ENCODE measurements around the gene CFAP57.

CFAP57 gene

DNA sequence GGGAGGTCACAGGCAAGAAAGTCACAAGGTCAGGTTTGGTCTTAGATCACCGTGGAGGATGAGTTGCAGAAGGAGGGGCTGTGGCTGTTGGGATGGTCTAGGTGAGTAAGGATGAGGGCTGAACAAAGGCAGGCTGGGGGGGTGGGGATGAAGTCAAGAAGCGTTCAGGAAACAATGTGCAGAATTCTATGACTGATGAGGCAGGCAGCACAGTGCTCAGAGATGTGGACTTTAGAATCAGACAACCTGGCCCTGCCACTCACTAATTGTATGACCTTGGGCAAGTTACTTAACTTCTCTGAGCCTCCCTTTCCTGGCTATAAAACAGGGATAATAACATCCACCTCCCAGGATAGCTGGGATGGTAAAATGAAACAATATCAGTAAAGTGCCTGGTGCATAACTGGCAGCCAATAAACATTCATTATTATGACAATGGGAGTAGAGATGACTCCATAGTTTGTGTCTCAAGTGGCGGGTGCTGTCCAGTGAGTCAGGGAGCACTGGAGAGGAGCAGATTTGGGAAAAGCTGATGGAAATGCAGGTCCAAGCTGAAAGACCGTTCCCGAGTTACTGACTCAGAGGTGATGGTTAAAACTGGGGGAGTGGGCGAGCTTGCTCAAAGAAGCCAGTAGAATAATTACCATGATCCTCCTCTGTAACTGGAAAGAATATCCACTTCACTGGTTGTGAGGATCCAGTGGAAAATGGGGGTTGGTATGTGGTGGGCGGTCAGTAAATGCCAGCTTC lies 130.8 kb downstream of the CFAP57 start:
- no peak for DNase-seq

DNA sequence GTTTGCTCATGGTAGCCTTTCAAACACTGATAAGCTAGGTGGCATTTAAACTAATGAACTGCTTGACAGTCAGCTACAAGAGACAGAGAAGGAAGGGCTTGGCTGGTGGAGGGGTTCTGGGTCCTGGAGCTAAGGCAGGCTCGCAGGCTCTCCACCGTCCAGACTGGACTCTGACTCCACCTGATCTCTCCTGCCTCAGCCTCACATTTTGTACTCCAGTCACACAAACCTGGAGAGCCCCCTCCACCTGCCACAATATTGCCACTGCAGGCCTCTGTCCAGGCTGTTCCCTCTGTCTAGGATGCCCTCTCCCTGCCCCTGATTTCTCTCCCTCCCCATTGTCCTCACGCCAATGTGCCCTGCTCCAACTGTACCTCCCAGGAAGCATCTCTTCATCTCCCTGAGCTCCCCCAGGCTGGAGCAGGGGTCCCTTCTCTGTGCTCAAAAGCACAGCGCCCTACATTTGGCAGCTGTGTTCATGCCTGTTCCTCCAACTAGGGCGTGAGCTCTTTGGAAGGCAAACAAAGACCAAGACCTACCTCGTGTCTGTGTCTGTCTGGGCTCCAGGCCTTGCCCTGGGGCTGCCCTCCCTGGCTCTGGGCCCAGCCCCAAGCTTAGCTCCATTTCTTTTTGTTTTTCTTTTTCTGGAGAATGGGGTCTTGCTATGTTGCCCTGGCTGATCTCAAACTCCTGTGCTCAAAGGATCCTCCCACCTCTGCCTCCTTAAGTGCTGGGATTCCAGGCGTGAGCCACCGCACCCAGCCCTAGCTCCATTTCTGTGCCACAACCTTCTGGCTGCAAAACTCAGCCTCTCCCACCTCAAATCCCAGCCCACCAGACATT lies 131.6 kb downstream of the CFAP57 start:
- no peak for DNase-seq

Measured in stimulated activated CD4-positive, alpha-beta T cell treated with anti-CD3 and anti-CD28 coated beads, Interleukin-2, amount 100 ng/mL, for 24 hours (primary cell).